IMR-90 (cell line): Measurements from ENCODE around the gene DRC3.

ENCODE experiments used
- MXI1 ChIP-seq: IDR thresholded peaks from 2 replicates; pipeline ENCODE4 v1.6.1; 2012; ENCODE audit warnings: low read depth, mild to moderate bottlenecking, low read length, moderate library complexity, borderline replicate concordance
- POLR2A ChIP-seq: IDR thresholded peaks from 2 replicates; pipeline ENCODE4 v1.6.1; 2012; ENCODE audit warnings: mild to moderate bottlenecking, low read depth, low read length
- RCOR1 ChIP-seq: IDR thresholded peaks from 2 replicates; pipeline ENCODE4 v1.6.1; 2012; ENCODE audit warnings: mild to moderate bottlenecking, low read length, improper control_type of control experiment; ENCODE audit not compliant: insufficient replicate concordance
- RFX5 ChIP-seq: IDR thresholded peaks from 2 replicates; pipeline ENCODE4 v1.8.0; 2012; ENCODE audit warnings: low read depth, mild to moderate bottlenecking, low read length, moderate library complexity
- SMC3 ChIP-seq: fragments of 150-350 bp; IDR thresholded peaks from 2 replicates; pipeline ENCODE4 v1.6.1; 2016; ENCODE audit warnings: low read depth, mild to moderate bottlenecking, antibody characterized with exemption, low read length, moderate library complexity
- USF2 ChIP-seq: fragments of 150-350 bp; IDR thresholded peaks from 2 replicates; pipeline ENCODE4 v1.6.1; 2017; ENCODE audit warnings: mild to moderate bottlenecking, antibody characterized with exemption, low read length, low read depth
- TF ChIP-seq, protein P1 (sequence below): conservative IDR thresholded peaks from 2 replicates; pipeline ENCODE4 v1.5.1; 2012; ENCODE audit warnings: mild to moderate bottlenecking, low read depth, low read length, improper control_type of control experiment

DNA sequence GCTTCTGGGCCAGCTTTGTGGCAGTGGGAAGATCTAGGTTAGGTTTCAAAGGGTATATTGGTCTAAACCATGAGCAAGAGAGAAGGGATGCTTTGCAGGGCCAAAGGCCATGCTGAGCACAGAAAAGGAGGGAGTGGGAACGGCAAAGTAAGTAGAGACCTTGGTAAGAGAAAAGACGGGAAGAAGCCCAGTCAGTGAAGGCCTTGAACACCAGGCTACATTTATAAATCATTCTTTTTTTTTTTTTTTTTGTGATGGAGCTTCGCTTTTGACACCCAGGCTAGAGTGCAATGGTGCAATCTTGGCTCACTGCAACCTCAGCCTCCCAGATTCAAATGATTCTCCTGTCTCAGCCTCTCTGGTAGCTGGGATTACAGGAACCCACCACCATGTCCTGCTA is 18.6 kb upstream of the DRC3 start:
- TF ChIP-seq RCOR1 (no peak), MXI1 (no peak), USF2 (no peak), POLR2A (no peak), SMC3 (no peak), RFX5 (no peak)
- TF ChIP-seq, protein P1, sequence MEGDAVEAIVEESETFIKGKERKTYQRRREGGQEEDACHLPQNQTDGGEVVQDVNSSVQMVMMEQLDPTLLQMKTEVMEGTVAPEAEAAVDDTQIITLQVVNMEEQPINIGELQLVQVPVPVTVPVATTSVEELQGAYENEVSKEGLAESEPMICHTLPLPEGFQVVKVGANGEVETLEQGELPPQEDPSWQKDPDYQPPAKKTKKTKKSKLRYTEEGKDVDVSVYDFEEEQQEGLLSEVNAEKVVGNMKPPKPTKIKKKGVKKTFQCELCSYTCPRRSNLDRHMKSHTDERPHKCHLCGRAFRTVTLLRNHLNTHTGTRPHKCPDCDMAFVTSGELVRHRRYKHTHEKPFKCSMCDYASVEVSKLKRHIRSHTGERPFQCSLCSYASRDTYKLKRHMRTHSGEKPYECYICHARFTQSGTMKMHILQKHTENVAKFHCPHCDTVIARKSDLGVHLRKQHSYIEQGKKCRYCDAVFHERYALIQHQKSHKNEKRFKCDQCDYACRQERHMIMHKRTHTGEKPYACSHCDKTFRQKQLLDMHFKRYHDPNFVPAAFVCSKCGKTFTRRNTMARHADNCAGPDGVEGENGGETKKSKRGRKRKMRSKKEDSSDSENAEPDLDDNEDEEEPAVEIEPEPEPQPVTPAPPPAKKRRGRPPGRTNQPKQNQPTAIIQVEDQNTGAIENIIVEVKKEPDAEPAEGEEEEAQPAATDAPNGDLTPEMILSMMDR = no peak
